ENCODE measurements around the gene CRYBA2. TPM values are rescaled to one million over a fixed set of nuclear protein-coding genes. Genes with fewer than 3 reads are reported as not detected.

The CRYBA2 gene
- total and polyA plus RNA-seq, 3 donors from 2014 or later: 0.56 to 2.9 (median 2.7) TPM

DNA sequence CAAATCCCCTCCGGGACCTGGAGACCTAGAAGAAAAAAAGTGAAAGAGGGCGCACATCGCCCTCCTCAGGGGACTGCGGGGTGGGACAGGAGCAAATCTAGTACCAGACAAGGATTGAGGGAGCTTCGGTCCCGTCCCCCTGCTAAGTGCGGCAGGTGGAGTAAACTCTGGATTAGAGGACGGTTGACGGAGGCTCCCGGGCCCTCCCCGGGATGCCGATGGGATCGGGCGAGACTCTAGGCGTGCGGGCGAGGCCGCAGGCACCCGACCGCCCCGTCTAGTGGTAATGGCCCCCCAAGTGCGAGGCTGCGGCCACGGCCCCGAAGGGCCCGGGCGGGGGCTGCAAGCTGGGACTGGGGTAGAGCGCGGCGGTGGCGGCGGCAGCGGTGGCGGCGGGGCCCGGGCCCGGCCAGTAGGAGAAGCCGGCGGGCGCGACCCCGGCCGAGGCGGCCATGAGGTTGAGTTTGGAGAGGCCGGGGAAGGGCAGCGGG lies 11.8 kb downstream of the CRYBA2 start:
- Histone ChIP-seq H3K27ac (no peak overlapping the region), H3K27me3 (peaks cover 10% of the 10 kb centered on the region), H3K4me3 (no peak overlapping the region), H3K4me1 (peaks cover 27% of the 10 kb centered on the region), H3K36me3 (ENCODE audit: low read depth, missing control alignments) (no peaks in the 10 kb centered on the region), H3K9me3 (no peaks in the 10 kb centered on the region)
- TF ChIP-seq, protein P1, sequence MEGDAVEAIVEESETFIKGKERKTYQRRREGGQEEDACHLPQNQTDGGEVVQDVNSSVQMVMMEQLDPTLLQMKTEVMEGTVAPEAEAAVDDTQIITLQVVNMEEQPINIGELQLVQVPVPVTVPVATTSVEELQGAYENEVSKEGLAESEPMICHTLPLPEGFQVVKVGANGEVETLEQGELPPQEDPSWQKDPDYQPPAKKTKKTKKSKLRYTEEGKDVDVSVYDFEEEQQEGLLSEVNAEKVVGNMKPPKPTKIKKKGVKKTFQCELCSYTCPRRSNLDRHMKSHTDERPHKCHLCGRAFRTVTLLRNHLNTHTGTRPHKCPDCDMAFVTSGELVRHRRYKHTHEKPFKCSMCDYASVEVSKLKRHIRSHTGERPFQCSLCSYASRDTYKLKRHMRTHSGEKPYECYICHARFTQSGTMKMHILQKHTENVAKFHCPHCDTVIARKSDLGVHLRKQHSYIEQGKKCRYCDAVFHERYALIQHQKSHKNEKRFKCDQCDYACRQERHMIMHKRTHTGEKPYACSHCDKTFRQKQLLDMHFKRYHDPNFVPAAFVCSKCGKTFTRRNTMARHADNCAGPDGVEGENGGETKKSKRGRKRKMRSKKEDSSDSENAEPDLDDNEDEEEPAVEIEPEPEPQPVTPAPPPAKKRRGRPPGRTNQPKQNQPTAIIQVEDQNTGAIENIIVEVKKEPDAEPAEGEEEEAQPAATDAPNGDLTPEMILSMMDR (IDR thresholded peaks at IDR 0.05): no peak
- TF ChIP-seq POLR2A (IDR thresholded peaks at IDR 0.05): no peak
- WGBS, 2 donors: 2 to 3% methylated on average over 19 to 27 of the region's 46 CpGs
- no peak for DNase-seq
- intact Hi-C loops (cut with DNase I; ENCODE audit: low total_unique reads): no loop called here

DNA sequence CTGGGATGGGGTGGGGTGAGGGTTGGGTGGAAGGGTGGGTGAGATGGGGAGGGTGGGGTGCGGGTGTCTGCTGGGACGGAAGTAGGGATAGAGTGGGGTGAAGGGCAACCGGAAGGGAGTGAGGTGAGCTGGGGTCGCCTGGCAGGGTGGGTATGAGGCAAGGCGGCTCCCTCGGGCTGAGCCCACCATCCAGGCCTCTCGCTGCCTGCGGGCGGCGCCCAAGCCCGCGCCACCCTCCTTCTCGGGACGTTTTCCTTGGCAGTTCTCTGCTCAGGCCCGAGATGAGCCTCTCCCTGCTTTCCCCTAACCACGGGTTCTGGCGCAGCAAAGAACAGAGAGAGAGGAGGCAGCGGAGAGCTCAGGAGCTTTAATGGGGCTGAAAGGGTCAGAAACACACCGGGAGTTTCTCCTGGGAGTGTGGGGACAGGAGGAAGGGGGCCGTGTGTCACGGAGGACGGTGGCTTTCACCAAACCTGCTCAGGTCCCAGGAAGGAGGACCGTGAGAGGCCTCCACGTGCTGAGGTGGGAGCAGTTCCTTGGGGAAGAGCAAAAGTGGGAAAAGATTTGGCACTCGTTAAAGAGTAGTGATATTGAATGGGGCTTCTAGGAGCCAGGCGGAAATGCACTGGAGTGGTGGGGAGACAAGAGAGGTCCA lies 12.4 kb downstream of the CRYBA2 start:
- TF ChIP-seq POLR2A (IDR thresholded peaks at IDR 0.05): no peak
- TF ChIP-seq, protein P1 (IDR thresholded peaks at IDR 0.05): no peak
- Histone ChIP-seq H3K4me1 (peaks cover 27% of the 10 kb centered on the region), H3K4me3 (no peak overlapping the region), H3K27me3 (peaks cover 10% of the 10 kb centered on the region), H3K36me3 (ENCODE audit: low read depth, missing control alignments) (no peaks in the 10 kb centered on the region), H3K9me3 (no peaks in the 10 kb centered on the region), H3K27ac (no peak overlapping the region)
- DNase-seq: no peak
- intact Hi-C loops (cut with DNase I; ENCODE audit: low total_unique reads): no loop called here
- WGBS, 2 donors: 3% methylated on average over 14 to 26 of the region's 26 CpGs

GRCh38 chr2:218979846-218980734 lies 13.1 kb downstream of the CRYBA2 start:
- Histone ChIP-seq H3K9me3 (no peaks in the 10 kb centered on the region), H3K27ac (no peak overlapping the region), H3K27me3 (peaks cover 10% of the 10 kb centered on the region), H3K36me3 (ENCODE audit: low read depth, missing control alignments) (no peaks in the 10 kb centered on the region), H3K4me1 (peaks cover 22% of the 10 kb centered on the region), H3K4me3 (peak overlapping the region; percentile 2 to 9)
- intact Hi-C loops (cut with DNase I; ENCODE audit: low total_unique reads): no loop called here
- 1 to 2% methylated on average over 36 to 38 of the region's 39 CpGs for WGBS, 2 donors
- TF ChIP-seq, protein P1 (IDR thresholded peaks at IDR 0.05): peak; percentile 67 to 90 (median 75)
- no peak for TF ChIP-seq POLR2A (IDR thresholded peaks at IDR 0.05)
- DNase-seq: peak; percentile 91

DNA sequence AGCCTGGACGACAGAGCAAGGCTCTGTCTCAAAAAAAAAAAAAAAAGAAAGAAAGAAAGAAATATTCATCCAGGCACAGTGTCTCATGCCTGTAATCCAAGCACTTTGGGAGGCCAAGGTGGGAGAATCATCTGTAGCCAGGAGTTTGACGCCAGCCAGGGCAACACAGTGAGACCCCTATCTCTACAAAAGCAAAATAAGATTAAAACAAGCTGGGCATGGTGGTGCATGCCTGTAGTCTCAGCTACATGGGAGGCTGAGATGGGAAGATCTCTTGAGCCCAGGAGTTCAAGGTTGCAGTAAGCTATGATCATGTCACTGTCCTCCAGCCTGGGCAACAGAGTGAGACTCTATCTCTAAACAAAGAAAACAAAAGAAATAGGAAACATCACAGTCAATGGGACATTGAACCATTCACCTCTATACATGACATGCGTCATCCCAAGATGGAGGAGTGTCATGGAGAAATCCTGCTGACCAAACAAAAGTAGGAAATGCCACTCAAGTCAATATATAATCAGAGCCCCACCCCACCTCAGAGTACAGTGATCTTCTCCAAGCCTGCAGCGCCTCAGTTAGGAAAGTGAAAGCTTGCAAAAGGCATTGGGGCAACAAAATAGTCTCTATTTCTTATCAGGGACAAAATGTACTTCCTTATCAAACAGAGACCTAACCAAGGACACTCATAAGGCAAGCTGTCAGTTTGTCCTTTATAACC lies 18.0 kb downstream of the CRYBA2 start:
- DNase-seq: no peak
- Histone ChIP-seq H3K27me3 (no peaks in the 10 kb centered on the region), H3K27ac (no peak overlapping the region), H3K36me3 (ENCODE audit: low read depth, missing control alignments) (no peaks in the 10 kb centered on the region), H3K4me3 (no peak overlapping the region), H3K4me1 (no peaks in the 10 kb centered on the region), H3K9me3 (no peaks in the 10 kb centered on the region)
- TF ChIP-seq, protein P1 (IDR thresholded peaks at IDR 0.05): no peak
- TF ChIP-seq POLR2A (IDR thresholded peaks at IDR 0.05): no peak
- 69 to 70% methylated on average over 4 of the region's 4 CpGs for WGBS, 2 donors
- intact Hi-C loops (cut with DNase I; ENCODE audit: low total_unique reads): no loop called here
